GM20431 (cell line): ENCODE measurements around the gene RARS2.
"Not testable (repeated sequence)": the region's sequence is repeated elsewhere in the genome, so short reads cannot be mapped to it uniquely, and the experiment has no call there.

Experiments
- in situ Hi-C: fragments of 300-500 bp; cut with MseI, MboI; formaldehyde crosslinking; loops from one replicate; pipeline ENCODE4 v1.15.0; 2020; ENCODE audit warnings: low sequenced_read_pairs; ENCODE audit not compliant: unreplicated experiment

The RARS2 gene

GRCh38 chr6:87514831-87515230, 75.0 kb downstream of the RARS2 start:
- in situ Hi-C loops: no loop called here

GRCh38 chr6:87504441-87504840, 85.3 kb downstream of the RARS2 start:
- in situ Hi-C loops: no loop called here

GRCh38 chr6:87501809-87502572, 87.8 kb downstream of the RARS2 start:
- in situ Hi-C loops: no loop called here

- in situ Hi-C loops: no loop called here
Measured at GRCh38 chr6:87498048-87498447, 91.7 kb downstream of the RARS2 start.

- in situ Hi-C loops: no loop called here
Measured at GRCh38 chr6:87494761-87495422, 94.9 kb downstream of the RARS2 start.

- in situ Hi-C loops: not testable (repeated sequence)
Measured at GRCh38 chr6:87489326-87489725, 100.5 kb downstream of the RARS2 start.

- in situ Hi-C loops: no loop called here
Measured at GRCh38 chr6:87487555-87487954, 102.2 kb downstream of the RARS2 start.

- in situ Hi-C loops: no loop called here
Measured at GRCh38 chr6:87484491-87484890, 105.3 kb downstream of the RARS2 start.

GRCh38 chr6:87483929-87484328, 105.9 kb downstream of the RARS2 start:
- in situ Hi-C loops: no loop called here

- in situ Hi-C loops: no loop called here
Measured at GRCh38 chr6:87482366-87482765, 107.4 kb downstream of the RARS2 start.

- in situ Hi-C loops: no loop called here
Measured at GRCh38 chr6:87481931-87482330, 107.9 kb downstream of the RARS2 start.

- in situ Hi-C loops: no loop called here
Measured at GRCh38 chr6:87473419-87473903, 116.3 kb downstream of the RARS2 start.

- in situ Hi-C loops: no loop called here
Measured at GRCh38 chr6:87472525-87473418, 117.0 kb downstream of the RARS2 start, which contains the start of gene SLC35A1. SLC35A1 (plus strand) TSS chr6:87472974; CDS start chr6:87473004, 30 bp downstream.

GRCh38 chr6:87465051-87465450, 124.7 kb downstream of the RARS2 start:
- in situ Hi-C loops: no loop called here
